ENCODE results near the gene PCBP4. TPM values are rescaled to one million over a fixed set of nuclear protein-coding genes. Genes with fewer than 3 reads are reported as not detected.

PCBP4 gene
- total RNA-seq, 1 donor from 2014 or later = 120 TPM

DNA sequence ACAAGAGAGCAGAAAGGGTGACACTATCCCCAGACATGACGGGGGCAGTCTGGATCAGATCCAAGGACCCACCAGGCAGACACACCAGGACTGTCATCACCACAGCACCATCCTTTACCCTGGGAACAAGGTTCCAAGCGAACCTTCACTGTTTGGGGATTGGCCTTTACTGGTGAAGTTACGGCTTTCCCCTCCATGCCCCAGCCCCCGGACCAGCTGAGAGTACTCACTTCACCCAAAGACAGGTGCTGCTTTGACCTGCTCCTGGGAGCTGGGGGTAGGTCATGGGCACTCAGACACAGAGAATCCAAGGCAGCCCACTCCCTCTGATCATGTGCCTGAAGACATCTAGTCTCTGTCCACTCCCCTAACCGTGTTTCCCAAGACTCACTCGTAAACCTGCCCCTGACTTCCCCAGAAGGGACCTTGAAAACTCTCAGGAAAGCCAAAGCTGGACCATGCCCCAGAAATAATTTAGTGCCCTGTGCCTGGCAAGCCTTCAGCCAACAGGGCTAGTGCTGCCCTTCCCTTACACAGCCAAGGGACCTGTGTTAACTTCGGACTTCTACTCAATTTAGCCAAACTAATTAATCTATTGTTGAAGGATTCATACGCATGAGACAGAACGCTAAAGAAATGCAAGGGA, 28.4 kb downstream of the PCBP4 start:
- no peak for DNase-seq (ENCODE audit: low read depth)
- no peak overlapping the region for H3K4me3 ChIP-seq (ENCODE audit: low read depth, low read length)
- TF ChIP-seq, protein P1, sequence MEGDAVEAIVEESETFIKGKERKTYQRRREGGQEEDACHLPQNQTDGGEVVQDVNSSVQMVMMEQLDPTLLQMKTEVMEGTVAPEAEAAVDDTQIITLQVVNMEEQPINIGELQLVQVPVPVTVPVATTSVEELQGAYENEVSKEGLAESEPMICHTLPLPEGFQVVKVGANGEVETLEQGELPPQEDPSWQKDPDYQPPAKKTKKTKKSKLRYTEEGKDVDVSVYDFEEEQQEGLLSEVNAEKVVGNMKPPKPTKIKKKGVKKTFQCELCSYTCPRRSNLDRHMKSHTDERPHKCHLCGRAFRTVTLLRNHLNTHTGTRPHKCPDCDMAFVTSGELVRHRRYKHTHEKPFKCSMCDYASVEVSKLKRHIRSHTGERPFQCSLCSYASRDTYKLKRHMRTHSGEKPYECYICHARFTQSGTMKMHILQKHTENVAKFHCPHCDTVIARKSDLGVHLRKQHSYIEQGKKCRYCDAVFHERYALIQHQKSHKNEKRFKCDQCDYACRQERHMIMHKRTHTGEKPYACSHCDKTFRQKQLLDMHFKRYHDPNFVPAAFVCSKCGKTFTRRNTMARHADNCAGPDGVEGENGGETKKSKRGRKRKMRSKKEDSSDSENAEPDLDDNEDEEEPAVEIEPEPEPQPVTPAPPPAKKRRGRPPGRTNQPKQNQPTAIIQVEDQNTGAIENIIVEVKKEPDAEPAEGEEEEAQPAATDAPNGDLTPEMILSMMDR (conservative IDR thresholded peaks at IDR 0.05; ENCODE audit: low read depth, low read length) = no peak

DNA sequence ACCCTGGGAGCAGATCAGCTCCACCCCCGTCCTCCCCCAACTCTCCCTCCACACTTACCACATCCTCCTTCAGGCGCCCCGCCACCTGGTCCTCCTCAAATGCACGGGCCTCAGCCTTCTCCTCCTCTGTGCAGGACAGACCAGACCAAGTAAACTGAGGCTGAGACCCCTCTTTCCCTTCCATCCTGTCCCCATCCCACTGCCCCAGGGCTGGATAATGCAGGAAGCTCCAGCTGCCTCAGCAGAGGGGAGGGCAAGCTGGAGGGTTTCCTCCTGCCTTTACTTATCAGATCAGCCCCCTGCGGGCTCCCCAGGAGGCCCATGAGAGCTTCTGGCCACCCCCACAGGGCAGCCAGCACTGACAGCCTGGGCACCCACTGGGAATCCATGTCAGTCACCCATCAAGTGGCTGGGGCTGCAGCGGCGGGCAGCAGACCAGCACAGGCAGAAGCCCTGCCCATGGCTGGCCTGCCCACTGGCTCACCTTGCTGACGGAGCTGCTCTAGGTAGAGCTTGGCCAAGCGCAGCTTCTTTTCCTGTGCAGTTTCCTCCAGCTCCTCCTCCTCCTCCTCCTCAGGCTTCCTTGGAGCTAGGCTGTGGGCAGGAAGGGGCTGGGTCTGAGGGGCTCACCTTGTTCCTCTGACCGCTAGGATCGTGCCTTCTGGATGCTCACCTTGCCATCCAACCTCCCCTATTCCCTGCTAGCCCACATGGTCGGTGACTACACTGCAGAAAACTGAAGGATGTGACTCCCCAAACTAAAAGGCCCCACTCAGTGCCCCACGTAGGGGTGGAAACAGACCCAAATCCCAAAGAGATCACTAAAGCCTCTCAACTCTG, 29.4 kb downstream of the PCBP4 start:
- H3K4me3 ChIP-seq (ENCODE audit: low read depth, low read length) = no peak overlapping the region
- TF ChIP-seq, protein P1 (conservative IDR thresholded peaks at IDR 0.05; ENCODE audit: low read depth, low read length) = no peak
- no peak for DNase-seq (ENCODE audit: low read depth)

DNA sequence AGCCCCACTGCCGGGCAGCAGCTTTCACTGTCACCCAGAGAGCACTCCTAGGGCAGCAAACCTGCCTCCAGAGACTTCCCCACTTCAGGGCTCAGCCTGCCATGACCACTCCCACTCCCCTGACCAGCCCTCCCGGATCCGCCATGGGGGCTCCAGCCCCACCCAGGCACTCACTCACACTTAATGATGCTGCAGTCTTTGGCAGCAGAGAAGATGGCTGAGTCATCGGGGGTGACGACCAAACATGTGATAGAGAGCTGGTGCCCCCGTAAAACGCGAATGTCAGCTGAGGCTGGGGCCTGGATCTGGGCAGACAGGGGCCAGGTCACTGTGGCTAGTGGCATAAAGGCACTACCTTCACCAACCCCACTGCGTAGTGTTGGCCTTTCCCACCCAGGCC, 30.2 kb downstream of the PCBP4 start:
- TF ChIP-seq, protein P1 (conservative IDR thresholded peaks at IDR 0.05; ENCODE audit: low read depth, low read length) = no peak
- no peak for DNase-seq (ENCODE audit: low read depth)
- no peak overlapping the region for H3K4me3 ChIP-seq (ENCODE audit: low read depth, low read length)

DNA sequence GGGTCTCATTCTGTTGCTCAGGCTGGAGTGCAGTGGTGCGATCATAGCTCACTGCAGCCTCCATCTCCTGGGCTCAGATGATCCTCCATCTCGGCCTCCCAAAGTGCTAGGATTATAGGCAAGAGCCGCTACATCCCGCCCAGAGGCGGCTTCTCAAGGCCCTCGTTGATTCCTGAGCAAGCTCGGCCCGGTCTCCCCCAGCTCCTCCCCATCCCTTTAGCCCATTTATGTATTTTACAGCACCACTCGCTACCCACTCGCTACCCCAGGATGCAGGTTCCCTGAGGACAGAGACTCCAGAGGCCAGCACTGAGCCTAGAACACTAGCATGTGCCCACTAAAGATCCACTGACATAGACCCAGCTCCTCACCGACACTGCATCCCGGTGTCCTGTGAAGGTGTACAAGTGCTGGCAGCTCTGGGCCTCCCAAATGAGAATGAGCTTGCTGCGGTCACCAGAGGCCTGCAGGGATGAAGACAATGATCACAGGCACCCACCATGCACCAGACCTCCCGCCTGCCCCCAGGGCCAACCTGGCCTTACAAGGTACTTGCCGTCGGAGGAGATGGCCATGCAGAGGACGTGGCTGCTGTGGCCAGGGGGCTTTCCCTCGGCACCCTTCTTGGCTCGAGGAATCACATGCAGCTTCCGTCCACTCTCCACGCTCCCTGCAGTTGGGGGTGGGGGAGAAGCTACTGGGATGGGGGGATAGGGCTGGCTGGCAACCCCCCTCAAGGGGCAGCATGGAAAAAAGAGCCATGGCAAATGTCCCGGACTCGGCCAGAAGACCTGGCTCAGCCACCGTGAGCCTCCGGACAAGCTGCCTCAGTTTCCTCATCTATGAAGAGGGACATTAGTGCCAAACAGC, 31.1 kb downstream of the PCBP4 start:
- H3K4me3 ChIP-seq (ENCODE audit: low read depth, low read length) = no peak overlapping the region
- TF ChIP-seq, protein P1 (conservative IDR thresholded peaks at IDR 0.05; ENCODE audit: low read depth, low read length) = no peak
- DNase-seq (ENCODE audit: low read depth) = no peak

DNA sequence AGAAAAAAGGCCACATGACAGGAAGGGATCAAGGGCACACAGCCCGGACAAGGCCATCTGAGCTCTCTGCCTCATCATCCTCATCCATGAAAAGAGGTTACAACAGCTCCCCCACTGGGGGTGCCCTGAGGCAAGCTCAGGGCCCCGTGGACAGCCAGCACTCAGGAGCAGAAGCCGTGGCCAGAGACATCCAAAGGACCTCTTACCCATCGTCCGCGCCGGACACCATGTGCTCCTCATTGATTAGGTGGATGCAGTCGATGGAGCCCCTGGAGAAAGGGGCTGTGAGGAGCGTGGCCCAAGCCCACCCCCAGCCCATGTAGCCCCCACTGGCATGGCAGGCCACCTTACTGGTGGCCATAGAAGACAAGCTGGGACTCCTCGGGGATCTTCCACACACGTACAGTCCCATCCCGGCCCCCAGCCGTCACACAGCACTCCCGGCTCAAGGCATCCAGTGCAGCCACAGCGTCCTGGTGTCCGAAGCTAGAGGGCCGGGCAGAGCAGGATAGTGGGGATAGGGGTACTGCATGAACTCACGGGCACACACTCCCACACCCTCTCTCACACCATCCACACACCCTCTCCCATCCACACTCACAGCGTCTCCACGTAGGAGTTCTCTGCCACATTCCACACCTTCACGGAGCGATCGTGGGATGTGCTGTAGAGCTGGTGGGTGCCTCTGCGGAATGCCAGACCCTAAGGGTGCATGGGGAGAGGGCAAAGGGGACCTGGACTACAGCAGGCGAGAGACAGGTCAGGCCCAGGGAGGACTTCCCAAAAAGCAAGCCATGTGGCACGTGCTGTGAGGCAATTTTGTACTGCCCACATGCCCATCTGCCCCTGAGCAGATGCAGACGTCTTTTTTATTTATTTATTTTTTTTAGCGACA, 32.0 kb downstream of the PCBP4 start:
- no peak for DNase-seq (ENCODE audit: low read depth)
- no peak overlapping the region for H3K4me3 ChIP-seq (ENCODE audit: low read depth, low read length)
- TF ChIP-seq, protein P1 (conservative IDR thresholded peaks at IDR 0.05; ENCODE audit: low read depth, low read length) = no peak

Data from epithelial cell of proximal tubule (primary cell).